MCF 10A (cell line): ENCODE measurements around the gene MRPL53. TPM values are rescaled to one million over a fixed set of nuclear protein-coding genes. Genes with fewer than 3 reads are reported as not detected.
A peak's percentile ranks its signal among the peaks of the same experiment; 100 is the strongest.

Experiments
- BruUV-seq: library from RNA; stranded (reverse); fragments of 400-500 nt; replicated peaks from 2 replicates; lab custom pipeline; 2021; lab: Mats Ljungman, UMichigan
- CTCF ChIA-PET: fragments of 300-600 bp; sonication (Branson Sonifier 250); formaldehyde crosslinking; extraction: SDS; loops from one replicate; lab custom pipeline; 2021; ENCODE audit warnings: antibody characterized with exemption, inconsistent platforms; lab: Yijun Ruan, JAX
- POLR2A ChIA-PET: fragments of 300-600, 350-650 bp; sonication (Branson Sonifier 250); formaldehyde crosslinking; extraction: SDS; loops from one replicate; lab custom pipeline; 2020; ENCODE audit warnings: antibody characterized with exemption, inconsistent platforms; lab: Yijun Ruan, JAX
- DNase-seq: peaks from one replicate; pipeline ENCODE4 v3.0.0-alpha.2; 2018; ENCODE audit not compliant: unreplicated experiment
- H3K27ac Mint-ChIP-seq: one replicate; pipeline ENCODE4 v1.8.0; 2022; ENCODE audit warnings: mild to moderate bottlenecking, low read depth, mixed read lengths; ENCODE audit not compliant: unreplicated experiment
- H3K27me3 Mint-ChIP-seq: one replicate; pipeline ENCODE4 v1.8.0; 2022; ENCODE audit warnings: mixed read lengths; ENCODE audit not compliant: insufficient read depth, unreplicated experiment
- H3K36me3 Mint-ChIP-seq: one replicate; pipeline ENCODE4 v1.8.0; 2022; ENCODE audit warnings: mild to moderate bottlenecking, moderate library complexity, mixed read lengths; ENCODE audit not compliant: insufficient read depth, unreplicated experiment
- H3K4me1 Mint-ChIP-seq: one replicate; pipeline ENCODE4 v1.8.0; 2022; ENCODE audit warnings: mixed read lengths; ENCODE audit not compliant: insufficient read depth, unreplicated experiment
- H3K4me3 Mint-ChIP-seq: one replicate; pipeline ENCODE4 v1.8.0; 2022; ENCODE audit warnings: mild to moderate bottlenecking, moderate library complexity, mixed read lengths; ENCODE audit not compliant: unreplicated experiment
- H3K9me3 Mint-ChIP-seq: one replicate; pipeline ENCODE4 v1.8.0; 2022; ENCODE audit warnings: mixed read lengths; ENCODE audit not compliant: unreplicated experiment
- intact Hi-C: fragments of 100-400 bp; cut with micrococcal nuclease; formaldehyde crosslinking; loops from 2 replicates; pipeline ENCODE4 v1.14.1; 2022
- total RNA-seq: library from RNA; stranded (reverse); gene quantifications from 2 replicates; pipeline ENCODE4 v1.2.3, GENCODE V29; 2022
- TF ChIP-seq, protein P1 (sequence below): fragments of 200-600 bp; IDR thresholded peaks from one replicate; pipeline ENCODE4 v1.8.0; 2022; ENCODE audit warnings: antibody characterized with exemption, mild to moderate bottlenecking; ENCODE audit not compliant: unreplicated experiment

The MRPL53 gene
- total RNA-seq, 1 experiment from 2014 or later, result 123 TPM

DNA sequence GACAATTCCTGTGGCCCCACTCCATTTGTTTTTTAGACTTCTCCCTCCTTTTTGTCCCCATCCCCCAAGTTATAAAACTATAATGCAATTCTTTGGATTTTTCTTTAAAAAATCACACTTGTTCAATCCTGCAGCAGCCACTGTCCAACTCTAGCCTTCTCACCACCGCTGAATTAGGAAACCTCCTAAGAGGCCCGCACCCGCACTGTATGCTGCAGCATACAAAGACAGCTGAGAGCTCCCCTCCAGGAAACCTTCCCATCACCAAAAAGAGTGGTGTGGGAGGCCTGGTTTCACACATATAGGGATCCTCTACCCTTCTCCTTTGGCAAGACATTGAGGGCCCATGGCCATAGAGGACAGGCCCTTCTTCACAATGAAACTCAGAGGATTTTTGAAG is 32.1 kb upstream of the MRPL53 start:
- H3K4me3 Mint-ChIP-seq, result peak overlapping the region; percentile 88
- H3K9me3 Mint-ChIP-seq, result no peaks in the 10 kb centered on the region
- POLR2A ChIA-PET, result interaction anchor here (0.6 to 8.6 kb wide), 3 partner anchors 25 to 327 kb away, joined by 3 to 135 read pairs (median 3); partner anchors contain the start of genes AUP1, DQX1 and HTRA2
- no TSS peak for BruUV-seq
- H3K4me1 Mint-ChIP-seq, result peaks cover 28% of the 10 kb centered on the region
- peaks cover 52% of the 10 kb centered on the region for H3K36me3 Mint-ChIP-seq
- no peak overlapping the region for H3K27ac Mint-ChIP-seq
- no peak for DNase-seq
- CTCF ChIA-PET, result interaction anchor here (1.0 to 4.5 kb wide), 2 partner anchors 21 to 83 kb away, joined by 4 to 22 read pairs; no protein-coding TSS in a partner anchor
- no peaks in the 10 kb centered on the region for H3K27me3 Mint-ChIP-seq
- intact Hi-C loops, result no loop called here
- TF ChIP-seq, protein P1, sequence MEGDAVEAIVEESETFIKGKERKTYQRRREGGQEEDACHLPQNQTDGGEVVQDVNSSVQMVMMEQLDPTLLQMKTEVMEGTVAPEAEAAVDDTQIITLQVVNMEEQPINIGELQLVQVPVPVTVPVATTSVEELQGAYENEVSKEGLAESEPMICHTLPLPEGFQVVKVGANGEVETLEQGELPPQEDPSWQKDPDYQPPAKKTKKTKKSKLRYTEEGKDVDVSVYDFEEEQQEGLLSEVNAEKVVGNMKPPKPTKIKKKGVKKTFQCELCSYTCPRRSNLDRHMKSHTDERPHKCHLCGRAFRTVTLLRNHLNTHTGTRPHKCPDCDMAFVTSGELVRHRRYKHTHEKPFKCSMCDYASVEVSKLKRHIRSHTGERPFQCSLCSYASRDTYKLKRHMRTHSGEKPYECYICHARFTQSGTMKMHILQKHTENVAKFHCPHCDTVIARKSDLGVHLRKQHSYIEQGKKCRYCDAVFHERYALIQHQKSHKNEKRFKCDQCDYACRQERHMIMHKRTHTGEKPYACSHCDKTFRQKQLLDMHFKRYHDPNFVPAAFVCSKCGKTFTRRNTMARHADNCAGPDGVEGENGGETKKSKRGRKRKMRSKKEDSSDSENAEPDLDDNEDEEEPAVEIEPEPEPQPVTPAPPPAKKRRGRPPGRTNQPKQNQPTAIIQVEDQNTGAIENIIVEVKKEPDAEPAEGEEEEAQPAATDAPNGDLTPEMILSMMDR, result no peak

DNA sequence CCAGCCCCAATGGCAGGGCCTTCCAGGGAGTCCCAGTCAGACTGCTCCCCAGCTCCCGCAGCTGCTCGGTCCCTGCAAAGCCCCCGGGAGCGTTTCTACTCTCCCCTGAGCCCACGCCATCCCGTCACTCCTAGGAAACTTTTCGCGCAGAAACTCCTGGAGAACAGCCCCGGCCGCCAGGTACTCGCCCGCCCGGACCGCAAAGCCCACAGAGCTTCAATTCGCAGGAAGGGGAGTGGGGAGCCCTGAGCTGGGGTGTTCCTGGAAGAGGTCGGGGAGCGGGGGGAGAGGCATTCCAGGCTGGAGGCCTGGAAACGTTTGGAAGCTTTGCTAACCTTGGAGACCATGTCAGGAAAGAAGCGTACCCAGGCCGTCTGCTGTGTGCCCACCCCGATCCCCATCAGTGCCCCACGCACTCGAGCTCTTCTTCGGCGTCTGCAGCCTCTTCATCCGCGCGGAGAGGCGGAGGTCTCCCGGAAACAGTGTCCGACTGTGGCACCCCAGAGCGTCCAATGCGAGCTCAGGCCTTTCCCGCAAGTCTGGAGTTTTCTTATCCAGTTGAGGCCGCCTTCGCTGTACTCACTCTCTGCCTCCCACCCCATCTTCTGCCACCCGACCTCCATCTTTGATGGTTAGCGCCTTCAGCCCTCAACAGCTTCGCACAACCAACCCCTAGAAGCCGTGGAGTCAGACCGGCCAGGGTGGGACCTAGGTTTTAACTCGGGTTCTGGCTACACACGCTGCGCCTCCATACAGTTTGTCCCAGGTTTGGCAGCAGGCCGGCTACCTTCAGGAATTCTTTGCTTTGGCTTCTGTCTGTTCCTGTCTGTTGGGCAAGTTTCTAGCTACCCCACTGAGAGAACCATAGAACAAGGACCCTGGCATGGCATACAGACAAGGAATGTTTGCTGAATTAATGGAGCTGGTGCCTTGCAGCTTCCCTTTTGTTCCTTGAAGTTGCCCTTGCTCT is 31.3 kb upstream of the MRPL53 start:
- TF ChIP-seq, protein P1, result no peak
- no peak for DNase-seq
- Mint-ChIP-seq H3K27me3 (peaks cover 7% of the 10 kb centered on the region), H3K36me3 (peaks cover 52% of the 10 kb centered on the region), H3K9me3 (no peaks in the 10 kb centered on the region), H3K4me3 (no peak overlapping the region), H3K27ac (no peak overlapping the region), H3K4me1 (peaks cover 31% of the 10 kb centered on the region)
- BruUV-seq, result no TSS peak
- intact Hi-C loops, result no loop called here
- ChIA-PET CTCF (interaction anchor here (1.0 to 4.5 kb wide), 2 partner anchors 20 to 84 kb away, joined by 4 to 22 read pairs; no protein-coding TSS in a partner anchor), POLR2A (interaction anchor here (0.6 to 8.6 kb wide), 4 partner anchors 11 to 64 kb away, joined by 3 to 135 read pairs (median 4); partner anchors contain the start of genes AUP1, DQX1 and HTRA2)

DNA sequence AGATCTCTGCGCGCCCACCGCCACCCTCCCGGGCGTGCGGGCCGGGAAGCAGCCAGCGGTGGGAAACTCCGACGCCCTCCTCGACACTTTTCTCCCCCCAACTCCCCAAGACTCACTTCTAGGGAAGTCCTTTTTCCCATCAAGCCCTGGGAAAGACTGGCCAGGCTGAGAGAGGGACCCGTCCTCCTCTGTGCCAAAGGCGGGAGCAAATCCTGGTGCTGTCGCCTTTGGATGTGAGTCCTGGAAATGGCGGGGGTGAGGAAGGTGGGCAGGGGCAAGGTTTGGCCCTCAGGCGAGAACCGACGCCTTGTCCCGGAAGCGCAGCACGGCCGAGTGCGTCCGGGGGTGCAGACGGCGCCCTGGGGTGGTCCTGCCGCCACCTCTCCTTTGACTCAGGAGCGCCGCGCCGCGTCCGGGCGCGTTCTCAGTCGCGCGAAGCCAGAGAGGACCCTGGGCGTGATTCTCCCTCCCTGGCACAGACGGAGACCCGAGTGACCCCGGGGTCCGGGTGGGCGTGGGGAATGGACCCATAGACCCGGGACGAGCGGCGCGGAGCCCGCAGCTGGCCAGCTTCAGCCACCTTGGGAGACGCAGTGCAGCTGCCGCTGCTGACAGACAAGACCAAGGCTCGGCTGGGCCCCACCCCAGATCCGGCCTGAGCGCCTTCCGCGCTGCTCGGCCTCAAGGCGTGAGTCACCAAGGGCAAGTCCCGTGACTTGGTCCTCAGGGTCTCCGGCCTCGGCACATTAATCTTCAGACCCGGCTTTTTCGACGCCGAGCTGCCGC is 30.4 kb upstream of the MRPL53 start:
- H3K27ac Mint-ChIP-seq, result no peak overlapping the region
- CTCF ChIA-PET, result interaction anchor here (4.5 kb wide), 1 partner anchor 85 kb away, joined by 22 read pairs; no protein-coding TSS in a partner anchor
- peaks cover 16% of the 10 kb centered on the region for H3K27me3 Mint-ChIP-seq

More for the DNA sequence above, 30.4 kb upstream of the MRPL53 start:
- TF ChIP-seq, protein P1, result no peak
- peaks cover 52% of the 10 kb centered on the region for H3K36me3 Mint-ChIP-seq
- H3K4me1 Mint-ChIP-seq, result peaks cover 31% of the 10 kb centered on the region
- no peak for DNase-seq
- intact Hi-C loops, result no loop called here
- POLR2A ChIA-PET, result interaction anchor here (0.7 to 8.6 kb wide), 2 partner anchors 10 to 27 kb away, joined by 4 to 135 read pairs; partner anchors contain the start of genes AUP1, DQX1 and HTRA2
- no peaks in the 10 kb centered on the region for H3K9me3 Mint-ChIP-seq
- no peak overlapping the region for H3K4me3 Mint-ChIP-seq
- no TSS peak for BruUV-seq
